HCT116 (cell line): Measurements from ENCODE around the gene SERTM1. TPM values are rescaled to one million over a fixed set of nuclear protein-coding genes. Genes with fewer than 3 reads are reported as not detected.

Experiments
- ATAC-seq: fragments of 200-7000 bp; cut with Tn5 transposase; 2 replicates; pipeline ENCODE4 v1.9.1; 2020; ENCODE audit warnings: mild to moderate bottlenecking, moderate library complexity
- BruUV-seq: library from RNA; stranded (reverse); fragments of 400-500 nt; replicated peaks from 2 replicates; lab custom pipeline; 2021; lab: Mats Ljungman, UMichigan
- CTCF ChIA-PET: fragments of 300-600 bp; sonication (Branson Sonifier 250); formaldehyde crosslinking; loops from one replicate; lab custom pipeline; 2021; ENCODE audit warnings: antibody characterized with exemption; lab: Charles Lee
- POLR2A ChIA-PET: fragments of 300-600, 350-600 bp; sonication (Branson Sonifier 250); formaldehyde crosslinking; loops from one replicate; lab custom pipeline; 2021; ENCODE audit warnings: antibody characterized with exemption; lab: Charles Lee
- RAD21 ChIA-PET, 2 experiments: fragments of 300-600 bp; sonication (Branson Sonifier 250); formaldehyde crosslinking; loops; one replicate each; lab custom pipeline; 2023; ENCODE audit warnings: low total read pairs in 2 of 2; ENCODE audit not compliant: uncharacterized antibody in 2 of 2, unreplicated experiment in 2 of 2, low non-redundant PET in 1 of 2; lab: Charles Lee
- DNase-seq: peaks from one replicate; pipeline ENCODE4 v3.0.0-alpha.2; 2010; ENCODE audit warnings: low read depth, low spot score
- H2AFZ ChIP-seq: fragments of 200-600 bp; shearing (Covaris generic), sonication (generic); 2 replicates; pipeline ENCODE4 v1.6.1; 2017; ENCODE audit warnings: low read depth, mixed run types, mixed read lengths, antibody characterized with exemption, low read length; ENCODE audit not compliant: poor library complexity, severe bottlenecking
- H3K27ac ChIP-seq: 2 replicates; pipeline ENCODE4 v1.5.1; 2012; ENCODE audit warnings: low read depth, low read length
- H3K27me3 ChIP-seq: fragments of 200-600 bp; sonication (generic); 2 replicates; pipeline ENCODE4 v1.6.1; 2016; ENCODE audit warnings: mixed run types, low read length, mixed read lengths; ENCODE audit not compliant: insufficient read depth
- H3K36me3 ChIP-seq, 2 experiments: fragments of 200-500 bp in 1 of 2; fragments of 200-600 bp in 1 of 2; sonication (Bioruptor generic) in 1 of 2; sonication (generic) in 1 of 2; 2 replicates each; pipeline versions ENCODE4 v1.5.1 to v1.6.1; 2014 to 2016; ENCODE audit warnings: low read length in 2 of 2, inconsistent platforms in 1 of 2, mixed read lengths in 1 of 2, mixed run types in 1 of 2; ENCODE audit not compliant: insufficient read depth in 2 of 2, control insufficient read depth in 1 of 2
- H3K4me1 ChIP-seq, 2 experiments: fragments of 200-600 bp in 1 of 2; sonication (generic) in 1 of 2; 2 replicates each; pipeline versions ENCODE4 v1.5.1 to v1.6.1; 2012 to 2017; ENCODE audit warnings: low read length in 2 of 2, inconsistent platforms in 1 of 2, mild to moderate bottlenecking in 1 of 2, mixed read lengths in 1 of 2, mixed run types in 1 of 2, moderate library complexity in 1 of 2; ENCODE audit not compliant: insufficient read depth in 2 of 2, control insufficient read depth in 1 of 2
- H3K4me2 ChIP-seq: fragments of 200-600 bp; sonication (generic); 2 replicates; pipeline ENCODE4 v1.6.1; 2017; ENCODE audit warnings: mixed run types, low read length, mixed read lengths
- H3K4me3 ChIP-seq, 2 experiments: fragments of 200-600 bp in 1 of 2; sonication (generic) in 1 of 2; replicated peaks in 1 of 2; 2 replicates each; pipeline ENCODE4 v1.5.1; 2011 to 2016; ENCODE audit warnings: low read length in 2 of 2, control low read depth in 1 of 2, low read depth in 1 of 2, mild to moderate bottlenecking in 1 of 2, mixed read lengths in 1 of 2, mixed run types in 1 of 2
- H3K79me2 ChIP-seq: fragments of 200-600 bp; sonication (generic); 2 replicates; pipeline ENCODE4 v1.6.1; 2017; ENCODE audit warnings: mild to moderate bottlenecking, mixed run types, low read length, moderate library complexity, mixed read lengths; ENCODE audit not compliant: insufficient read depth
- H3K9ac ChIP-seq: fragments of 200-600 bp; sonication (generic); 2 replicates; pipeline ENCODE4 v1.6.1; 2016; ENCODE audit warnings: low read length, mixed read lengths
- H3K9me2 ChIP-seq: fragments of 200-600 bp; sonication (generic), shearing (Covaris generic); 2 replicates; pipeline ENCODE4 v1.6.1; 2017; ENCODE audit warnings: mixed run types, mild to moderate bottlenecking, moderate library complexity; ENCODE audit not compliant: insufficient read depth
- H3K9me3 ChIP-seq, 2 experiments: fragments of 200-500 bp in 1 of 2; fragments of 200-600 bp in 1 of 2; sonication (Bioruptor generic) in 1 of 2; sonication (generic) in 1 of 2; 2 replicates each; pipeline ENCODE4 v1.6.1; 2014 to 2017; ENCODE audit warnings: low read length in 2 of 2, mixed read lengths in 2 of 2, inconsistent platforms in 1 of 2, low read depth in 1 of 2, mild to moderate bottlenecking in 1 of 2, mixed run types in 1 of 2, moderate library complexity in 1 of 2; ENCODE audit not compliant: control insufficient read depth in 1 of 2, insufficient read depth in 1 of 2
- H4K20me1 ChIP-seq: fragments of 200-600 bp; sonication (generic), shearing (Covaris generic); 2 replicates; pipeline ENCODE4 v1.6.1; 2017; ENCODE audit warnings: mixed run types, mild to moderate bottlenecking, moderate library complexity; ENCODE audit not compliant: insufficient read depth
- CEBPB ChIP-seq: IDR thresholded peaks from 2 replicates; pipeline ENCODE4 v1.6.1; 2012; ENCODE audit warnings: low read depth
- EGR1 ChIP-seq: IDR thresholded peaks from 2 replicates; pipeline ENCODE4 v1.6.1; 2012; ENCODE audit warnings: low read depth
- ELF1 ChIP-seq: IDR thresholded peaks from 2 replicates; pipeline ENCODE4 v1.6.1; 2012; ENCODE audit warnings: low read depth, borderline replicate concordance
- FOSL1 ChIP-seq: IDR thresholded peaks from 2 replicates; pipeline ENCODE4 v1.6.1; 2012; ENCODE audit warnings: low read depth
- POLR2AphosphoS5 ChIP-seq: IDR thresholded peaks from 2 replicates; pipeline ENCODE4 v1.6.1; 2011; ENCODE audit warnings: mild to moderate bottlenecking, low read depth, low read length, moderate library complexity
- RAD21 ChIP-seq: IDR thresholded peaks from 2 replicates; pipeline ENCODE4 v1.6.1; 2012; ENCODE audit warnings: low read depth, mild to moderate bottlenecking
- intact Hi-C: fragments of 100-400 bp; cut with micrococcal nuclease; formaldehyde crosslinking; loops from 2 replicates; pipeline ENCODE4 v1.10.0; 2022
- total RNA-seq: library from RNA; stranded (reverse); gene quantifications from one replicate; pipeline ENCODE4 v1.2.1, GENCODE V29; 2021; ENCODE audit not compliant: unreplicated experiment
- TF ChIP-seq, protein P1 (sequence below), 3 experiments: fragments of 200-600 bp in 1 of 3; sonication (generic) in 1 of 3; IDR thresholded peaks in 2 of 3; conservative IDR thresholded peaks in 1 of 3; 2 replicates each; pipeline ENCODE4 v1.5.1; 2012 to 2017; ENCODE audit warnings: low read depth in 2 of 3, low read length in 2 of 3, antibody characterized with exemption in 1 of 3, borderline replicate concordance in 1 of 3, control low read depth in 1 of 3, mild to moderate bottlenecking in 1 of 3, mixed read lengths in 1 of 3, mixed run types in 1 of 3, moderate library complexity in 1 of 3; ENCODE audit not compliant: insufficient read depth in 1 of 3
- TF ChIP-seq, protein P2 (sequence below): IDR thresholded peaks from 2 replicates; pipeline ENCODE4 v1.6.1; 2012; ENCODE audit warnings: low read depth
- TF ChIP-seq, protein P3 (sequence below): IDR thresholded peaks from 2 replicates; pipeline ENCODE4 v1.6.1; 2011; ENCODE audit warnings: mild to moderate bottlenecking, low read length, moderate library complexity; ENCODE audit not compliant: insufficient replicate concordance; ENCODE audit errors: extremely low read depth

The SERTM1 gene
- total RNA-seq, 1 experiment from 2014 or later: not detected

DNA sequence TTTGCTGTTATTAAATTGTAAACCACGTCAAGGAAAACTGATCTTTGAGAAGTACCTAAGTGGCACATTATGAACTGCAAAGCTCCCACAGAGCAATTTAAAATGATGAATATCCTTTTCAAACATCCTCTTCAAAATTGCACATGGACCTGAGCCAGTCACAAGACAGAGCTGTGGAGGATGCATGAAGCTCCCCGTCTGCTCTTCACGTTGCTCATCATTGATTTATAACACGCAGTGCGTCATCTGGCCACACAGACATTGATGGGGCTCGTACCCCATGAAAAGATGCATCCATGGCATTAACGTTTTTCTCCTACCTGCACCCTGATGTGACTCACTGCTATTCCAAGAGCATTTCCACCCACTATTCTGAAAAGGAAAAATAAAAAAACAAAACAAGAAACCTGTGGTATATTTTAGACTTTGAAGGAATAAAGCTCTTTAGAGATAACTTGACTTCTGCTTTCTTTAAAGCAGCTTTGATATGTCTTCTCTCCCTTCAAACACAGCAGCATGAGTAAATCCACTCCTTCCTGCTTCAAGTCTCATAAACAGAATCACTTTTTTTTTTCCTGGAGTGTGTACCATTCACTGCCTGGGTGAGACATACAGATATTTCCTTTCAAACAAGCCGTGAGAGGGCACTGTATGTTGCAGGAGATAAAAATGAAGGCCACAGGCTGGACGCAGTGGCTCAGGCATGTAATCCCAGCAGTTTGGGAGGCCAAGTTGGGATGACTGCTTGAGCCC is 7.2 kb upstream of the SERTM1 start:
- no peaks in the 10 kb centered on the region for H3K9me2 ChIP-seq
- H3K9me3 ChIP-seq: no peaks in the 10 kb centered on the region
- BruUV-seq: no TSS peak
- no peaks in the 10 kb centered on the region for H3K79me2 ChIP-seq
- no peaks in the 10 kb centered on the region for H3K4me1 ChIP-seq
- no peak overlapping the region for H3K27ac ChIP-seq
- H2AFZ ChIP-seq: no peak overlapping the region
- no peak overlapping the region for H3K9ac ChIP-seq
- H3K27me3 ChIP-seq: peaks cover 6% of the 10 kb centered on the region; the same call in 1 of the 2 replicates
- RAD21 ChIA-PET: no interaction called here
- no peaks in the 10 kb centered on the region for H3K36me3 ChIP-seq
- no peak overlapping the region for H3K4me2 ChIP-seq
- intact Hi-C loops: no loop called here
- POLR2A ChIA-PET: no interaction called here
- H4K20me1 ChIP-seq: no peaks in the 10 kb centered on the region
- no peak for ATAC-seq
- TF ChIP-seq ELF1: no peak
- TF ChIP-seq, protein P1, sequence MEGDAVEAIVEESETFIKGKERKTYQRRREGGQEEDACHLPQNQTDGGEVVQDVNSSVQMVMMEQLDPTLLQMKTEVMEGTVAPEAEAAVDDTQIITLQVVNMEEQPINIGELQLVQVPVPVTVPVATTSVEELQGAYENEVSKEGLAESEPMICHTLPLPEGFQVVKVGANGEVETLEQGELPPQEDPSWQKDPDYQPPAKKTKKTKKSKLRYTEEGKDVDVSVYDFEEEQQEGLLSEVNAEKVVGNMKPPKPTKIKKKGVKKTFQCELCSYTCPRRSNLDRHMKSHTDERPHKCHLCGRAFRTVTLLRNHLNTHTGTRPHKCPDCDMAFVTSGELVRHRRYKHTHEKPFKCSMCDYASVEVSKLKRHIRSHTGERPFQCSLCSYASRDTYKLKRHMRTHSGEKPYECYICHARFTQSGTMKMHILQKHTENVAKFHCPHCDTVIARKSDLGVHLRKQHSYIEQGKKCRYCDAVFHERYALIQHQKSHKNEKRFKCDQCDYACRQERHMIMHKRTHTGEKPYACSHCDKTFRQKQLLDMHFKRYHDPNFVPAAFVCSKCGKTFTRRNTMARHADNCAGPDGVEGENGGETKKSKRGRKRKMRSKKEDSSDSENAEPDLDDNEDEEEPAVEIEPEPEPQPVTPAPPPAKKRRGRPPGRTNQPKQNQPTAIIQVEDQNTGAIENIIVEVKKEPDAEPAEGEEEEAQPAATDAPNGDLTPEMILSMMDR (IDR thresholded peaks at IDR 0.05 in 2 of 3, conservative IDR thresholded peaks at IDR 0.05 in 1 of 3; ENCODE audit: borderline replicate concordance in 1 of 3, insufficient read depth in 1 of 3, low read depth in 2 of 3, low read length in 2 of 3): no peak
- no peak for TF ChIP-seq FOSL1
- no peak for TF ChIP-seq POLR2AphosphoS5
- TF ChIP-seq, all 23 proteins: peak for 0
- DNase-seq: no peak
- CTCF ChIA-PET: no interaction called here
- H3K4me3 ChIP-seq: no peak overlapping the region

DNA sequence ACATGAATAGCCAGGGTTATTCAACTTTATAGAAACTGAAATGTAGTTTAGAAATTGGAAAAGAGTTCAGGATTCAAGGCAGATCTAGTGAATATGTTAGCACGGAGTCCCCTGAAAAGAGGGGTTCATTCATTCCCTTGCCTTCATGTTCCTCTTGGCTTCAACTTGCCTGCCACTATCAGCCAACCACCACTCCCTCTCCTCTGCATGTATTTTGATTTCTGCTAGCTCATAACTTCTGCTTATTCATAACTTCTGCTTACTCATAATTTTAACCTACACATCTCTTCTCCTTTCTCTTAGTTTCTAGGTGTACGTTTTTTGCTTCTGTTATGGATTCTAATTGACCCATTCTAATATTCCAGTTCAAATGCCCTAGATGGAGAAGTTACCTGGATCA is 5.5 kb upstream of the SERTM1 start:
- Histone ChIP-seq H4K20me1 (no peaks in the 10 kb centered on the region), H3K27me3 (peaks cover 6% of the 10 kb centered on the region; the same call in 1 of the 2 replicates), H3K27ac (no peak overlapping the region), H3K9me2 (no peaks in the 10 kb centered on the region), H2AFZ (no peak overlapping the region), H3K4me2 (no peak overlapping the region), H3K9ac (no peak overlapping the region), H3K4me3 (no peak overlapping the region), H3K9me3 (no peaks in the 10 kb centered on the region), H3K4me1 (no peaks in the 10 kb centered on the region), H3K79me2 (no peaks in the 10 kb centered on the region), H3K36me3 (no peaks in the 10 kb centered on the region)
- CTCF ChIA-PET: no interaction called here
- no peak for ATAC-seq
- POLR2A ChIA-PET: no interaction called here
- RAD21 ChIA-PET: no interaction called here
- intact Hi-C loops: no loop called here
- DNase-seq: no peak
- no TSS peak for BruUV-seq
- TF ChIP-seq, protein P2, sequence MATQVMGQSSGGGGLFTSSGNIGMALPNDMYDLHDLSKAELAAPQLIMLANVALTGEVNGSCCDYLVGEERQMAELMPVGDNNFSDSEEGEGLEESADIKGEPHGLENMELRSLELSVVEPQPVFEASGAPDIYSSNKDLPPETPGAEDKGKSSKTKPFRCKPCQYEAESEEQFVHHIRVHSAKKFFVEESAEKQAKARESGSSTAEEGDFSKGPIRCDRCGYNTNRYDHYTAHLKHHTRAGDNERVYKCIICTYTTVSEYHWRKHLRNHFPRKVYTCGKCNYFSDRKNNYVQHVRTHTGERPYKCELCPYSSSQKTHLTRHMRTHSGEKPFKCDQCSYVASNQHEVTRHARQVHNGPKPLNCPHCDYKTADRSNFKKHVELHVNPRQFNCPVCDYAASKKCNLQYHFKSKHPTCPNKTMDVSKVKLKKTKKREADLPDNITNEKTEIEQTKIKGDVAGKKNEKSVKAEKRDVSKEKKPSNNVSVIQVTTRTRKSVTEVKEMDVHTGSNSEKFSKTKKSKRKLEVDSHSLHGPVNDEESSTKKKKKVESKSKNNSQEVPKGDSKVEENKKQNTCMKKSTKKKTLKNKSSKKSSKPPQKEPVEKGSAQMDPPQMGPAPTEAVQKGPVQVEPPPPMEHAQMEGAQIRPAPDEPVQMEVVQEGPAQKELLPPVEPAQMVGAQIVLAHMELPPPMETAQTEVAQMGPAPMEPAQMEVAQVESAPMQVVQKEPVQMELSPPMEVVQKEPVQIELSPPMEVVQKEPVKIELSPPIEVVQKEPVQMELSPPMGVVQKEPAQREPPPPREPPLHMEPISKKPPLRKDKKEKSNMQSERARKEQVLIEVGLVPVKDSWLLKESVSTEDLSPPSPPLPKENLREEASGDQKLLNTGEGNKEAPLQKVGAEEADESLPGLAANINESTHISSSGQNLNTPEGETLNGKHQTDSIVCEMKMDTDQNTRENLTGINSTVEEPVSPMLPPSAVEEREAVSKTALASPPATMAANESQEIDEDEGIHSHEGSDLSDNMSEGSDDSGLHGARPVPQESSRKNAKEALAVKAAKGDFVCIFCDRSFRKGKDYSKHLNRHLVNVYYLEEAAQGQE: no peak
- no peak for TF ChIP-seq RAD21
- TF ChIP-seq, protein P3, sequence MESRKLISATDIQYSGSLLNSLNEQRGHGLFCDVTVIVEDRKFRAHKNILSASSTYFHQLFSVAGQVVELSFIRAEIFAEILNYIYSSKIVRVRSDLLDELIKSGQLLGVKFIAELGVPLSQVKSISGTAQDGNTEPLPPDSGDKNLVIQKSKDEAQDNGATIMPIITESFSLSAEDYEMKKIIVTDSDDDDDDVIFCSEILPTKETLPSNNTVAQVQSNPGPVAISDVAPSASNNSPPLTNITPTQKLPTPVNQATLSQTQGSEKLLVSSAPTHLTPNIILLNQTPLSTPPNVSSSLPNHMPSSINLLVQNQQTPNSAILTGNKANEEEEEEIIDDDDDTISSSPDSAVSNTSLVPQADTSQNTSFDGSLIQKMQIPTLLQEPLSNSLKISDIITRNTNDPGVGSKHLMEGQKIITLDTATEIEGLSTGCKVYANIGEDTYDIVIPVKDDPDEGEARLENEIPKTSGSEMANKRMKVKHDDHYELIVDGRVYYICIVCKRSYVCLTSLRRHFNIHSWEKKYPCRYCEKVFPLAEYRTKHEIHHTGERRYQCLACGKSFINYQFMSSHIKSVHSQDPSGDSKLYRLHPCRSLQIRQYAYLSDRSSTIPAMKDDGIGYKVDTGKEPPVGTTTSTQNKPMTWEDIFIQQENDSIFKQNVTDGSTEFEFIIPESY: no peak
- no peak for TF ChIP-seq CEBPB
- no peak for TF ChIP-seq EGR1
